ENCODE measurements around the gene PROM2.

Gene PROM2

DNA sequence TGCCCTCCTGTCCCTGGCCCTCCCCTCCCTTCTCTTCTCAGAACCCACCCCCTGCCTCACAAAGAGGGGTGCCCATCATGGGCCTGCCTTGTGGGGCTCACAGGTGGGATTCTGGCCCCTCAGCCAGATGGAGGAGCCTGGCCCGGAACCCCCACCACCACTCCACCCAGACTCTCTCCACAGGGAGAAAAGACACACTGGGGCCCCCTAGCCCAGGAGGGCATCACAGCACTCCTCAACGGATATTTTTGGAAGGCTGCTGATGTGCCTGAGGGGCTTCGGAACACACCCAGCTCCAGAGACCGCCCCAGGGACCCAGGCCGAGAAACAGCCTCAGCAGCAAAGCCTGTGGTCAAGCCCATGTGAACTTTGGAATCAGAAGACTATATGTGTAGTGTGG lies 32.8 kb downstream of the PROM2 start:
- DNase-seq (ENCODE audit: low spot score) = no peak

DNA sequence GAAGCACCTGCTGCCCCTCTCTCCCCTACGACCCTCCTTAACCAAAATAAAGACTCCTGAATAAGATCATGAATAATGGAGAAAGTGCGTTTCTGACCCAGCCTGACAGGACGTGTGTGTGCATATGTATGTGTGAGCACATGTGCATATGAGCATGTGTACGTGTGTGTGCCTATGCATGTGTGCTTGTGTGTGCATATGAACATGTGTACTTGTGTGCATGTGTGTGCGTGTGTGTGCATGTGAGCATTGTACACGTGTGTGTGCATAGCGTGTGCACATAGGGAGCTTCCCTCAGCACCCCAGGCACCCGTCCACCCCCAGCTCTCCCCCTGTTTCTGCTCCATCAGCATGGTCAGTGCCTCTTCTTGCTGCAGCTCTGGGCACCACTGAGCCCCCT lies 33.6 kb downstream of the PROM2 start:
- no peak for DNase-seq (ENCODE audit: low spot score)

DNA sequence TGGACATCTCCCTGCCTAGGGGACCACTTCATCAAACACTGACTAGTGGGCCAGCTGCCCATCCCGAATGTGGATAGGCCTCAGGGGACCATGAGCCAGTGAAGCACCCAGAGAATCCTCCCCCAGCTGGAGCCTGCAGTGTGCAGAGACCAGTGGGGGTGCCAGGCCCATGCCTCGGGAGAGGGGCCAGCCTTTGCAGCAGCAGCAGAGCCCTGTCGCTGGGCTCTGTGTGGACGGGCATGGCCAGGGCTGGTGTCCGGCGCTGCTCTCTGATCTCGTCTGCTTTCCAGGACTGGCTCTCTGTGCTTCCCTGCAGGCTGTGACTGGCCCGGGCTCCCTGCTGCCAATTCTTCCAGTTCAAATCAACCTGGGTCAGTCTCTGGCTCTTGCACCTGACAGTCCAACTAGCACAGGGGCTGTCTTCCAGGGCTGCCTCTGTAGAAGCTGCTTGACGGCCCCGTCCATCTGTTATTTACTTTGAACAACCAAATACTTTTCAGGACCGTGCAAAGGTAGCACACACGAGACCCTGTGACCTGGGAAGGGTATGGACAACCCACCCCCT lies 34.3 kb downstream of the PROM2 start:
- no peak for DNase-seq (ENCODE audit: low spot score)

GRCh38 chr2:95309599-95309998 lies 35.4 kb downstream of the PROM2 start:
- DNase-seq (ENCODE audit: low spot score) = no peak

- DNase-seq (ENCODE audit: low spot score) = no peak
These were observed 36.0 kb downstream of the PROM2 start for GRCh38 chr2:95310216-95310615.

DNA sequence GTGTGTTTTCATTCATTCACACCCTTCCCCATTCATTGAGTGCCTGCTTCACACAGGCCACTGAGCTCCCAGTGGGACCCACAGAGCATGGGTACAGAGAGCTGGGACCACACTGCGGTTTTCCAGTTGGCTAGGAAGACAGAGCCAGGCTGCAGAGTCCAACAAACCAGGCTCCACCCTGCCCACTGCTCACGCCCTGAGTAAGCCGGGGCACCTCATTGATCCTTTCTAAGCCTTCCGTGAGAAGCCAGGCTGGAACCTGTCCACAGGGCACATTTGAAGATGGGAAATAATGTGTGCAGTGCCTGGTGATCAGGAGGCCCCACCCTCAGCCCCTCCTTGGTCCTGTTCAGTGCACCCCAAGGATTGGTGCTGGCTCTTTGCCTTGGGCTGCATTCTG lies 36.4 kb downstream of the PROM2 start:
- no peak for DNase-seq (ENCODE audit: low spot score)

DNA sequence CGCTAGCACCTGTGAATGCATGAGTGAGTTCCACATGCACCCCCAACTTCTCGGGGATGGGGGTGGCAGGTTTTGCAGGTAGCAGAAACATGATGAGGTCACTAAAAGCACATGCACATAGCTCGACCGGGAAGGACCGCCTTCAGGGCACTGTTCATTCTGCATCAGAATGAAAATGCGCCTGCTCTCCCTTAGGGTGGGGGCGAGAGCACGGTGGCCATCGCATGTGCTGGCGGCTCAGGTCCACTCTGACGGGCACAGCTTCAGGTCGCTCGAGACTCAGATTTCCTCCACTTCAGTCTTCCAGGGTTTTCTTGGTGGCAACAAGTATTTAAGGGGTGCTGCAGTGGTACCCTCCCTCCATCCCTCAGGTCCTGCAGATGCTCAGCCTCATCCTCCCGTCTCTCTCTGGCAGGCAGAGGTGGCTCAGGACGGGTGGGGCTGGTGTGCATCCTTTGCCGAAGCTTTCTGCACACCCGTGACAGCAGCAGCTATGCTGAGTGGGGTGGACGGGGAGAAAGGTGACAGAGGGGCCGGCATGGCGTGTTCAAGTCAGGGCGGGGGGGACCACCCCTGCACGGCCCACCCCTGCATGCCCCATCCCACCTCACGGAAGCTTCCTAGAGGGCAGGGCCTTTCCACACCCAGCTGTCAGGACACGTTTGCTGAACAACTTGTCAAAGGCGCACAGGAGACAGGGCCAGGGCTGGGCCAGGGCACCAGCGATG lies 37.7 kb downstream of the PROM2 start:
- no peak for DNase-seq (ENCODE audit: low spot score)

GRCh38 chr2:95312543-95313201 lies 38.4 kb downstream of the PROM2 start:
- DNase-seq (ENCODE audit: low spot score) = no peak

GRCh38 chr2:95313296-95314131 lies 39.3 kb downstream of the PROM2 start:
- DNase-seq (ENCODE audit: low spot score) = no peak

DNA sequence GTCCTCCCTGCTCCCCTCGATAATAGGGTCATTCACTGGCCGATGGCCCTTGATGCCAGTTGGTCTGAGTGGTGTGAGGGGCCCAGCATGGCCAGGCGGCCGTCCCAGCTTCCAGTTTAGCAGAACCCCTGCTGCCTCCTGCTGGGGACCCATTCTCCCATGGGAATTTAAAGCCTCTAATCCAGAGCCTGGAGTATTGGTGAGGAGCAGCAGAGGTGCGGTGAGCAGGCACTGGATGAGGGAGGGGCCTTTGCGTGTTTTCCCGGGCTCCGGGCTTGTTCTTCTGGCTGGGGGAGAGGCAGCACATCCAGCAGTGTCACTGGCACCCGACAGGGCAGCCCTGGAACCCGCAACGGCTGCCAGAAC lies 40.3 kb downstream of the PROM2 start:
- no peak for DNase-seq (ENCODE audit: low spot score)

DNA sequence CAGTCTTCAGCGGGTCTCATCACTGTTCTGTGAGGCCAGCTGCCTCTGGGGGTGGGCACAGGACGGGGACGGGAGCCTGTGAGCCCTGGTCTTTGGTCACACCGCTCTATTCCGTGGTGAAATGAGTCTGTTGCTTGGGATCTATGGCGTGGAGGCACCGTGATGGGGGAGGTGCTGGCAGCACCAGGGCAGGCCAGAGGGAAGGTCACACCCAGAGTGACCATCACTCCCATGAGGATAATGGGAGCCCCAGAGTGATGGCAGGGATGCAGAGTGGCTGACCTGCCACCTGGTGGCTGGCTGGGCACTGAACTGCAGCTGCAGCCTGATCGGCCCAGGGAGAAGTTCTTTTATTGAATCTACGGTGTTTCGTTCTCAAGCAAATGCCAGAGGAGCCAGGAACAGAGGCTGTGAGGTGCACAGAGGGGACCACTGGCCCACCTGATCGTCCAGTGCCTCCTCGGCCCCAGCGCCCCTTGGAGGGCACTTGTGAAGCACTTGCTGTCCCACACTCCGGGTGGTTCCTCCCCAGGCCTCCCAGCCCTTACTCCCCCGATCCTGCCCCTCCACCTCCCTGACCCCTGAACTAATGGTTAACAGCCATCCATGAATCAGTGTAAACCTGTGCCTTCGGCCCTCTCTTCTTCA lies 40.8 kb downstream of the PROM2 start:
- DNase-seq (ENCODE audit: low spot score) = no peak

DNA sequence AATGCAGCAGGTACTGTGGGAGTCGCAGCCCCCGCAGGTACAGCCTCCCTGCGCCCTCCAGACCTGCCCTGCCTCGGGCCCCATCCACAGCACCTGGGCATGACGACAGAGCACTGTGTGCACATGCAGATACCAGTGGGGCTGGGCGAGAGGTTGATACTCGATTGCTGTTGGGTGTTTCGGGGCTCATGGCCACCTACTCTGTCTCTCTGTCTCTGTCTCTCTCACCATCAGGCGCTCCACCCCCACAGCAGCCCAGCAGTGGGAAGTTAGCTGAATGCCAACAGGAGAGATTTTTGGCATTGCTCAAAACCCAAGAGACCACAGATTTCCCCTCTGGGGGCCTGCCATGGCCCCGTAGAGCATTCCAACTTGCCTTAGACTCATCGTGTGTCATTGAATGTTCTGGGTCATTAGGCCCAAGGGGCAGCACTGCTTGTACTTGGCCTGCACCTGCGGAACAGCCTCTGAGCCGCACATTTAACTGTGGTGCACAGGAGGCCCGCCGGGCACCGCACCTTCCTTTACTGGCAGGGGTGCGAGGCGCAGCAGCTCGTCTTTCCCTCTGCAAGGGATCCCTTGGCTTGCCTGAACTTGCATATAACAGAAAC lies 41.7 kb downstream of the PROM2 start:
- DNase-seq (ENCODE audit: low spot score) = no peak

- DNase-seq (ENCODE audit: low spot score) = no peak
These were observed 42.3 kb downstream of the PROM2 start for GRCh38 chr2:95316466-95317122.

DNA sequence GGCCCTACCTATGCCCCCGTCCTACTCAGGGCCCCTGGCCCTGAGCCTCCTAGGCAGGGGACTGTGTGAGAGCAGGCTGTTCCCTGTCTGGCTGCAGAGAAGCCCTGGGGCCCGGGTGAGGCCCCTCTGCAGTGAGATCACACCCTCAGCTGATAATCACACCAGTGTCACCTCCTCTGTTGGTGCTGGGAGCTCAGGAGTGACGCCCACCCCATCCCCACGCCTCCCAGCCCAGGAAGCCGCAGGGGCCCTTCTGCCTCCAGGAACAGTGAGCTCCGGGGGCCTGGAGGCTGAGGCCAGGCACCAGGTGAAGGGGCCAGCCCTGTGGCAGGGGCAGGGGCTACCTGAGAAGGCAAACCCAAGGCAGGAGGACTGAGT lies 42.9 kb downstream of the PROM2 start:
- no peak for DNase-seq (ENCODE audit: low spot score)

GRCh38 chr2:95317665-95318425 lies 43.6 kb downstream of the PROM2 start:
- no peak for DNase-seq (ENCODE audit: low spot score)

DNA sequence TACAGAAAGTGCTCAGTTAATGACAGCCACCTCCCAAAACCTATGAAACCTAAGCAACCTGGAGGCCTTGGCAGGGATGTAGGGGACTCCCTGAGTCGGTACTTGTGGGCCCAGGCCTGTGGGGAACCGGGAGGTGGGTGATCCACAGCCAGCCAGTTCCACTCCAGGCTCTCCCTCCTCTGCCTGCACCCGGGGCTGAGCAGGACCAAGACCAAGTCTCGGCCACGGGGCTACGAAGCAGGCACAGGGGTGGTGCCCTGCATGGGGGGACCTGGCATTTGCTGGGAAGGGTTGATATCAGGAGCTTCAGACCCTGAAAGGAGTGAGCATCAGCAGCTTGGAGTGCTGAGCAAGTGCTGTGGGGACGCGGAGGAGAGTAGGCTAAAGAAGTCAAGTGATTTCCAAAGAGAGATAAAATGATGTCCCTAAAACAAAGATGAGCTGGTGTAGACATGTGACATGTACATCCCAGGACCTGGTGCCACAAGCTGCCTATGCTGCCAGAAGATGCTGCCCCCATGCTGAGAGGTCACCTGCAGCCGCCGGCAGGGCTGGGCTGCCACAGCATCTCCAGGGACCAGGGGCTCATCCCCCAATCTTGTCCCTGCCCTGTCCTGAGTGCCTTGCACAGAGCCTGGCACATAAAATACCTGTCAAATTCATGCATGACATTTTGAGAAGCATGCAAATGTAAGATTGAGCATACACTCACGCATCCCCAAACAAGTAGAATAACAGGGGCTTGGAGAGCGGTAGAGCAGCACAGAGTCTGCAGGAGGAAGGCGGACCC lies 44.4 kb downstream of the PROM2 start:
- DNase-seq (ENCODE audit: low spot score) = no peak

DNA sequence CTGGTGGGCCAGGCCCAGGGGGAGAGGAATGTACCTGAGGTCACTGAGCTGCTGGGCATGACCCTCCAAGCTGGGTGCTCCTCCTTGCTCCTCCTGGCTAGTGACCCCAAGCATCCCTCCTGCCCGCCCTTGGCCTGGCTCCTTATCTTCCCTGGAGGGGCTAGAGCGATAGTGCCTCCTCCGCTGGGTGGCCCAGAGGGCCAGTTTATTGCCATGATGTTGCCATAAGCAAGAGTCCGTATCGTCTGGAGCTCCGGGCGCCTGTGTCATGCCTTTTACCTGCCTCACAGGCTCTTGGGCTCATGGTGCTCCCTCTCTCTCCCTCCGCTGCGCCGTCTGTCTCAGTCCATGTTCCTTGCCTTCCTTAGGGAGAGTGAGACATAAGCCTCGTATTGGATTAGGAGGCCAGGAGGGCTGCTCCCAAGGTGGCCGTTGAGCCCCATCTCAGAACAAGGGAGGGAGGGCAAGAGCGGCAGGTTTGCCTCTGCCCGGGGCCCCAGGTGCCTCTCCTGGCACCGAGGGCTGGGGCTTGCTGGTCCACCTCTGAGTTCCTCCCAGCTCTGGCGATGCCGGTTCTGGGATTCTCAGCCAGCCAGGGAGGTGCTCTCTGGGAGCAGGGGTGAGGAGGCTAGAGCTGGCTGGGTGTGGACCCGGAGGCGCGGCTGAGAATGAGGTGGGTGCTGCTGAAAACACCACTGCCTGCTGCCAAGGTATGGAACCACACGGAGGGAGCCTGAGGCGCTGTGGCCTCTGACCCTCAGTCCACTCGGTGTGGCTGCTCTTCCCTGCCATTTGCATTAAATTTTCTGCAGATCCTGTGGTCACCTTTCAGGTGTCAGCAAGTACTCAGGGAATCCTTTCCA lies 45.5 kb downstream of the PROM2 start:
- DNase-seq (ENCODE audit: low spot score) = no peak

DNA sequence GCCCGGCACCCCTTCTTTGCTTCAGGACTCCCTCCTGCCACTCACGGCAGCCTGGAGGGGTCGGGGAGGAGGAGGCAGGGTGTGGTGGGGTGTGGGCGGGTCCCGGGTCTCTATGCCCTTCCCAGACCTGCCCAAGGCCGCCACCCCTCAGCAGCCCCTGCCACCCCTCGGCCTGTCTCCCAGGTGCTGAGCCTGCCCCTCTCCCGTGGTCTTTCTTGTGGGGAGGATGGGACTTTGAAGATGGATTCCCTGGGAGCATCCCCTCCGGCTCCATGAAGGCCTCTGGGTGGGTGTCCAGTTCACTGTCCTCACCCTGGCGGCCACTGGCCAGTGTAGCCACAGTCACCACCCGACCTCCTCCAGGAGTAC lies 46.1 kb downstream of the PROM2 start:
- DNase-seq (ENCODE audit: low spot score) = no peak
